Activated naive CD4-positive, alpha-beta T cell treated with anti-CD3 and anti-CD28 coated beads for 36 hours (primary cell): ENCODE measurements around the gene SPPL2B. TPM values are rescaled to one million over a fixed set of nuclear protein-coding genes. Genes with fewer than 3 reads are reported as not detected.

ENCODE experiments used
- CTCF ChIA-PET: fragments of 350-600 bp; sonication (Branson Sonifier 250); formaldehyde crosslinking; loops from one replicate; lab custom pipeline; 2021; ENCODE audit warnings: antibody characterized with exemption; lab: Charles Lee
- DNase-seq: peaks from one replicate; pipeline ENCODE4 v3.0.0-alpha.2; 2020
- H3K27ac Mint-ChIP-seq: one replicate; pipeline ENCODE4 v1.8.0; 2021; ENCODE audit warnings: mild to moderate bottlenecking, mixed read lengths
- H3K27me3 Mint-ChIP-seq: one replicate; pipeline ENCODE4 v1.8.0; 2021; ENCODE audit warnings: low read depth, mixed read lengths
- H3K36me3 Mint-ChIP-seq: one replicate; pipeline ENCODE4 v1.8.0; 2021; ENCODE audit warnings: low read depth, mixed read lengths
- H3K4me1 Mint-ChIP-seq: one replicate; pipeline ENCODE4 v1.8.0; 2021; ENCODE audit warnings: low read depth, mixed read lengths
- H3K4me3 Mint-ChIP-seq: one replicate; pipeline ENCODE4 v1.8.0; 2021; ENCODE audit warnings: mild to moderate bottlenecking, moderate library complexity, mixed read lengths
- H3K9me3 Mint-ChIP-seq: one replicate; pipeline ENCODE4 v1.8.0; 2021; ENCODE audit warnings: mixed read lengths
- intact Hi-C: fragments of 100-400 bp; cut with micrococcal nuclease; formaldehyde crosslinking; loops from one replicate; pipeline ENCODE4 v1.15.1; 2023
- total RNA-seq, 2 experiments: library from RNA; stranded (reverse); gene quantifications; one replicate each; pipeline ENCODE4 v1.2.3, GENCODE V29; 2021

Gene SPPL2B
- total RNA-seq, 2 experiments from 2014 or later = 56.8 to 59.6 TPM

DNA sequence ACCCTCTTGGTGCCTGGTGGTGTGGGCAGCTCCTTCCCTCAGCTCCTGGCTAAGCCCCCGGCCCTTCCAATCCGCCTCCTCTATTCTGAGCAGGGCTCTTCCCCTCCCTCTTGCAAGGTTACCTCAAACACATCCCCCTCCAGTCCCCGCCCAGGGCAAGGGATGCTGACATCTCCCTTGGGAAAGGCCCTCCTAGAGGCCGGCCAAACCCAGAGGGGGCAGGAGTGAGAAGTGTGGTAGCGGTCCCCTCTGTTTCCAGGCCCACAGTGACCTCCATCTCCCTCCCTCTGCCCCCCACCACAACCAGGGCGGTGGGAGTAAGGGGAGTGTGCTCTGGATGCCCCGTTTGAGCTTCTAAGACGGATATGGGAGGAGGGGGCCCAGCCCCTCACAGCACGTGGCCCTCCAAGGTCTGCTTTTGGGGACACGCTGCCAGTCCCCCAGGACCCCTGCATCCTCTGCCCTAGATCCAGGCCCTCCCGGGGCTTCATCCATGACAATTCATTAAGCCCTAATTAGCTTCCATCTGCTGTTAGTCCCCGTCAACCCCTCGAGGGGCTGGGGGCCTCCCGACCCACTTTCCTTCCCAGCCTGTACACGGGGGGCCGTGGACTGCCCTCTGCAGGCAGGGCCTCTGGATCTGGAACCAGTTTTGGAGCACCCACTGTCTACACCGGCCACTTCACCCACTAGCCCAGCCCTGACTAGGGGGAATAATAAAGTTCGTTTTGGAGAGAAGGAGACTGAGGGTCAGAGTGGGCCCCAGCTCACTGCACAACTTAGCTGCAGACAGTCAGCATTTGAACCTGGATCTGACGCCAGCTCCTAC, 22.8 kb upstream of the SPPL2B start:
- no peak for DNase-seq
- Mint-ChIP-seq H3K4me1 (peaks cover 16% of the 10 kb centered on the region), H3K4me3 (no peak overlapping the region), H3K27ac (no peak overlapping the region), H3K36me3 (no peaks in the 10 kb centered on the region), H3K9me3 (no peaks in the 10 kb centered on the region), H3K27me3 (peaks cover 62% of the 10 kb centered on the region)
- CTCF ChIA-PET = interaction anchor here (1.0 to 1.2 kb wide), 2 partner anchors 44 to 86 kb away, joined by 4 read pairs; no protein-coding TSS in a partner anchor
- intact Hi-C loops = no loop called here

DNA sequence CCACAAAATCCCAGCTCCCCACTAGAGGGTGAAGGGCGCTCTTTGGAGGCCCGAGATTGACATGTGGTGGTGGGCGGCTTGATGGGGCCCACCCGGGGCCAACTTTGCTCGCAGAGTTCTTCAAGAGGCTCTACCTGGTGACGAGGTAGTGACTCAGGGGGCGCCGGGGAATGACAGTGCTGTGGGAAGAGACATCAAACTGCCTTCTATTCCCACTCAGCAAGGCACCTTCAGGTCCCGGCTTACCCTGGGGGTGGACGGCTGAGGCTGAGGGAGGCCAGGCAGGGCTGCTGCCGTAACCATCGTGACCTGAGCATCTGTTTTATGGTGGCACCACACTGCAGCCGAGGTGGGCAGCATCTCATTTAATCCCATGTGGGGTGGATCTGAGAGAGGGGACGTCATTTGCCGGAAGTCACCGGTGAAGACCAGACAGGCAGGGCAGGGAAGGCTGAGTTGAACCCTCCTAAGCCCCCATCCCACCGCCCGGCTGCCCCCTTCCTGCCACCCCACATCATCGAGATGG, 22.1 kb upstream of the SPPL2B start:
- peaks cover 61% of the 10 kb centered on the region for H3K27me3 Mint-ChIP-seq
- H3K27ac Mint-ChIP-seq = no peak overlapping the region
- no peaks in the 10 kb centered on the region for H3K36me3 Mint-ChIP-seq

DNA sequence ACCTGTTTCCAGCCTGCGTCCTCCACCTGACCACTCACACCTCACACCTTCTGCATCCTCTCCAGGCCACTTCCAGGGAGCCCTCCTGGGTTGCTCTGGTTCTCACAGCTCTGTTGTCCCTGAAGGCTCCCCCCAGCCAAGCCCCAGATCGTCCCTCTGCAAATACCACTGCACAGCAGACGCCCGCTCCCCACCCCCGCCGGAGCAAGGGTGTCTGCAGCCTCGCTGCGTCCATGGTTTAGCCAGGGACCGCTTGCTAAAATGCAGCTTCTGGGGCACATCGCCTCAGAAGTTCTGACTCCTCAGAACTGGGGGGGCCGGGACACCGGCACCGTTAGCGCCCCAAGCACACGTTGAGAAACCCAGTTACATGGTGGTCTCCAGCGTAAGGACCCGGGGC, 21.5 kb upstream of the SPPL2B start:
- CTCF ChIA-PET = no interaction called here
- Mint-ChIP-seq H3K36me3 (no peaks in the 10 kb centered on the region), H3K4me1 (peaks cover 16% of the 10 kb centered on the region), H3K9me3 (no peaks in the 10 kb centered on the region), H3K27me3 (peaks cover 60% of the 10 kb centered on the region), H3K4me3 (no peak overlapping the region), H3K27ac (no peak overlapping the region)
- no peak for DNase-seq
- intact Hi-C loops = no loop called here

More for the DNA sequence above, 22.1 kb upstream of the SPPL2B start:
- CTCF ChIA-PET = interaction anchor here (1.0 kb wide), 1 partner anchor 86 kb away, joined by 4 read pairs; no protein-coding TSS in a partner anchor
- DNase-seq = no peak
- Mint-ChIP-seq H3K4me3 (no peak overlapping the region), H3K4me1 (peaks cover 16% of the 10 kb centered on the region), H3K9me3 (no peaks in the 10 kb centered on the region)
- intact Hi-C loops = no loop called here

DNA sequence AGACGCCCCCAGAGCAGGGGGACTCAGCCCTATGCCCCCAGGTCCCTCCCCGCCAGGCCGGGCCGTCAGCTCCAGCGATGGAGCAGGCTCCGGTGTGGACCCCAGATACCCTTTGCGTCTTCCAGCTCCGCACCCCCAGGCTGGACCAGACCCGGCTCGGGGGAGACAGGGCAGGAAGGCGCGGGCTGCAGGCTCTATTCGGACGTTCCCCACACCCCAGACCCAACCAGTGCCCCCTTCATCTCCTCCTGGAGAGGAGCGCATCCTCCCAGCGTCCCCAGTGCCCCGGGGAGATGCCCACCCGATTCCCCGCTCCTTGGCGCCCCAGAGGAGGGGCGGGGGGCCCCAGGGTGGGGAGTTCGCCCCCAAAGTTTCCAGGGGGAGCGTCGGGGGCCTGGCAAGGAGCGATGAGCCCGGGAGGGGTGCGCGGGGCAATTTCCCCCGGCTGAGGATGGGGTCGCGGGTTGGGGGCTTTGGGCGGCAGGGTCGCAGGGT, 20.9 kb upstream of the SPPL2B start:
- peaks cover 65% of the 10 kb centered on the region for H3K27me3 Mint-ChIP-seq
- peaks cover 14% of the 10 kb centered on the region for H3K4me1 Mint-ChIP-seq
- H3K4me3 Mint-ChIP-seq = no peak overlapping the region
- CTCF ChIA-PET = no interaction called here
- H3K27ac Mint-ChIP-seq = no peak overlapping the region
- H3K36me3 Mint-ChIP-seq = no peaks in the 10 kb centered on the region
- DNase-seq = no peak
- intact Hi-C loops = no loop called here
- H3K9me3 Mint-ChIP-seq = no peaks in the 10 kb centered on the region

DNA sequence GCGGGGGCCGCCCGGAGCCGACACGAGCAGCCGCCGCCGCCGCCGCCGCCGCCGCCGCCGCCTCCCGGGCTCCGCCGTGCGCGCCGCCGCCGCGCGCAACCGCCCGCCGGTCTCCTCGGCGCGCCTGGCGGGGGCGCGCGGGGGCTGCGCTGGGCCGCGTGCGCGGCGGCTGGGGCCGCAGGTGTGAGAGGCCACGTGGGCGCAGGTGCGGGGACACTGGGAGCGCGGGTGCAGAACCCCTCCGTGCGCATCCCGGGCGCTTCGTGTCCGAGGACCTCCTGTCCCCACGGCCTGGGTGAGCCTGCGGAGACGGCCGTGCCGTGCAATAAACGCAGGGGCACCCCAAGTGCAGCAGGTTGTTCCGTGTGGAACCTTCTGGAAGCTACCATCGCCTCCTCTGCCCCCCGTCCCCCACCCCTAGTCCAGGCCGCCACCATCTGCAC, 20.3 kb upstream of the SPPL2B start, which contains the start of gene LINGO3:
Gene LINGO3 (minus strand): TSS at position 41 of the 443 bp plus-strand sequence. CDS start 16,378 bp downstream, outside the sequence.
- no peak for DNase-seq
- H3K4me3 Mint-ChIP-seq = no peak within 1 kb of the TSS

DNA sequence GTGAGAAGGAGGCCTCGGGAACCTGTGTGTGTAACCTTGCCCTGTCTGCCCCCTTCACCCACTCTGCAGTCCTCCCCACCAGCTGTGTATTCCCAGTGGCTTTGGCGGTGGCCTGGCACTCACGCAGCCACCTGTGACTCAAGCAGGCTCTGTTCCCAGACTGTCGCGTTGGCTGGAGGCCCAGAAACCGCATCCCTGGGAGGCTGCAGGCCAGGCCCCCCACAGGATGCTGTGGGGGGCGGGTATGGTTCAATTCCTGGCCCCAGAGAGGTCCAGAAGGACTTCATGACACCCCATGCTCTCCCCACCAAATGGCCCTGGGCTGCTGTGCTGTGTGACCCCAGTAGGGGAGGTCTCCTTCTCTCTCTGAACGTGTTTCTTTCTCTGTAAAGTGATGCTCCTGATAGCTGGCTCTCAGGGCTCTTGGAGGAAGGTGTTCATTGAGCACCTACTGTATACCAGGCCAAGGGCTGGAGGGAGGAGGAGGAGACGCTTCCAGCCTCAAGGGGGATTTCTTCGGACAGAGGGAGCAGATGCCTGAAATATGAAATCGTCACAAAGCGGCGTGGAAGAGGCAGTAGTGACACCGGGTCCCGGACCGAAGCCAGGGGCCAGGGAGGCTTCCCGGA, 18.6 kb upstream of the SPPL2B start:
- CTCF ChIA-PET = no interaction called here
- H3K27ac Mint-ChIP-seq = no peak overlapping the region
- H3K9me3 Mint-ChIP-seq = peaks cover 2% of the 10 kb centered on the region
- H3K4me1 Mint-ChIP-seq = peaks cover 5% of the 10 kb centered on the region
- H3K4me3 Mint-ChIP-seq = no peak overlapping the region
- H3K36me3 Mint-ChIP-seq = no peaks in the 10 kb centered on the region
- H3K27me3 Mint-ChIP-seq = peaks cover 63% of the 10 kb centered on the region
- DNase-seq = no peak
- intact Hi-C loops = no loop called here

More for the DNA sequence above, 20.3 kb upstream of the SPPL2B start, which contains the start of gene LINGO3:
- Mint-ChIP-seq H3K27ac (no peak within 1 kb of the TSS), H3K27me3 (peaks cover 64% of the 10 kb centered on the region), H3K36me3 (no peaks in the 10 kb centered on the region), H3K9me3 (no peaks in the 10 kb centered on the region), H3K4me1 (peaks cover 9% of the 10 kb centered on the region)
- CTCF ChIA-PET = interaction anchor here (0.6 kb wide), 1 partner anchor 83 kb away, joined by 3 read pairs; no protein-coding TSS in a partner anchor
- intact Hi-C loops = no loop called here

DNA sequence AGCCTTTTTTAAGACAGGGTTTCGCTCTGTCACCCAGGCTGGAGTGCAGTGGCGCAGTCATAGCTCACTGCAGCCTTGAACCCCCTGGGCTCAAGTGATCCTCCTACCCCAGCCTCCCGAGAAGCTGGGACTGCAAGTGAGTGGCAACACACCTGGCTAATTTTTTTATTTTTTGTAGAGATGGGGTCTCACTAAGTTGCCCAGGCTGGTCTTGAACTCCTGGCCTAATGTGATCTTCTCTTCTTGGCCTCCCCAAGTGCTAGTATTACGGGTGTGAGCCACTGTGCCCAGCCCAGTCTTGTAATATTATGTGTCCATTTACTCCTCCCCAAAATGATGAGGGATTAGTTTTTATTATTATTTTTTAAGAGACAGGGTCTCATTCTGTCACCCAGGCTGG, 17.4 kb upstream of the SPPL2B start:
- Mint-ChIP-seq H3K9me3 (peaks cover 14% of the 10 kb centered on the region), H3K4me1 (peaks cover 5% of the 10 kb centered on the region), H3K36me3 (no peaks in the 10 kb centered on the region), H3K27me3 (peaks cover 61% of the 10 kb centered on the region), H3K4me3 (no peak overlapping the region), H3K27ac (no peak overlapping the region)
- CTCF ChIA-PET = no interaction called here
- DNase-seq = no peak
- intact Hi-C loops = no loop called here

DNA sequence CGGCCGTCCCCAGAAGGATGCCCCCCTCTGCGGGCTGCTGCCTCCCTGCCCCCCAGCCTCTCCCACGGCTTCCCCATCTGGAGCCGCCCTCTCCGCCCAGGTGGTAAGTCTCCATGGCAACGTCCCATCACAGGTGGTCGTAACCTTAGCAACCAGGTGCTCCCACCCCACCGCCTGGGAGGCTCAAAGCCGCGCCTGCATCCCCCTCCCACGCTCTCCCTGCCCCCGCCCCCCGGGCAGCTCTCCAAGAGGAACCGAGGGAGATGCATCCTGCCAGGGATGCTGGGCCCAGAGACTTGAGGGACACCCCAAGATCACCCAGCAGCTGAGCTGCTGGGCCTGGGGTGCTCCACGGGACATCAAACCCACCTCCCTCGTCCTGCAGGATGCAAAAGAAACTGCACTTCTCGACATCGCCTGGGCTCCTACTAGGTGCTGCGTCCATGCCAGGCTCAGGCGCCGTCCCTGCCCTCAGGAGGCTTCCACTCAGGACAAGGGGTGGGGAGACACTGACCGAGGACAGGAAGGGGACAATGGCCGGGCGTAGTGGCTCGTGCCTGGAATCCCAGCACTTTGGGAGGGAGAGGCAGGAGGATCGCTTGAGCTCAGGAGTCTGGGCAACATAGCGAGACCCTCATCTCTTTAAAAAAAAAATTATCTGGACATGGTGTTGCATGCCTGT, 15.5 kb upstream of the SPPL2B start:
- Mint-ChIP-seq H3K27me3 (peaks cover 50% of the 10 kb centered on the region), H3K9me3 (peaks cover 14% of the 10 kb centered on the region), H3K4me3 (no peak overlapping the region), H3K36me3 (no peaks in the 10 kb centered on the region), H3K4me1 (peaks cover 2% of the 10 kb centered on the region), H3K27ac (no peak overlapping the region)
- intact Hi-C loops = no loop called here
- CTCF ChIA-PET = interaction anchor here (0.7 kb wide), 1 partner anchor 722 kb away, joined by 3 read pairs; no protein-coding TSS in a partner anchor
- no peak for DNase-seq

DNA sequence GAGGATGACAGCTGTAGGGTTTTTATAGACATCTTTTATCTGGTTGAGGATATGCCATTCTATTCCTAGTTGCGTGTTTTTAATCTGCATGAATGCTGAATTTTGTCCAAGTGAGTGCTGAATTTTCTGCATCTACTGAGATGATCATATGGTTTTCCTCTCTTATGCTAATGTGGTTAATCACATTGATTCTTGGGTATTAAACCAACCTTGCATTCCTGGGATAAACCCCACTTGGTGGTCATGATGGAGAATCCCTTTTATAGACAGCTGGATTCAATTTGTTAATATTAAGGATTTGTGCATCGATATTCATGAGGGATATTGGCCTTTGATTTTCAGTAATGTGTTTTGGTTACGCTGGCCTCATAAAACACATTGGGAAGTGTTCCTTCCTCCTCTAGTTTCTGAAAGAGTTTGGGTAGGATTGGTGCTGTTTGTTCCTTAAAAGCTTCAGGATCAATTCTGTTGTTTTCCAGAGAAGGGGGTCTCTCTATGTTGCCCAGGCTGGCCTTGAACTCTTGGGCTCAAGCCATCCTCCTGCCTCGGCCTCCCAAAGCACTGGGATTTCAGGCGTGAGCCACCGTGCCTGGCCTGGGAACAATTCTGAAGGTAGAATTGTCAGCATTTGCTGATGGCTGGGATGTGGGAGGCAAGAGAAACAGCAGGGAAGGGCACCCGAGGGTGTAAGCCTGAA, 13.2 kb upstream of the SPPL2B start:
- no peaks in the 10 kb centered on the region for H3K36me3 Mint-ChIP-seq

DNA sequence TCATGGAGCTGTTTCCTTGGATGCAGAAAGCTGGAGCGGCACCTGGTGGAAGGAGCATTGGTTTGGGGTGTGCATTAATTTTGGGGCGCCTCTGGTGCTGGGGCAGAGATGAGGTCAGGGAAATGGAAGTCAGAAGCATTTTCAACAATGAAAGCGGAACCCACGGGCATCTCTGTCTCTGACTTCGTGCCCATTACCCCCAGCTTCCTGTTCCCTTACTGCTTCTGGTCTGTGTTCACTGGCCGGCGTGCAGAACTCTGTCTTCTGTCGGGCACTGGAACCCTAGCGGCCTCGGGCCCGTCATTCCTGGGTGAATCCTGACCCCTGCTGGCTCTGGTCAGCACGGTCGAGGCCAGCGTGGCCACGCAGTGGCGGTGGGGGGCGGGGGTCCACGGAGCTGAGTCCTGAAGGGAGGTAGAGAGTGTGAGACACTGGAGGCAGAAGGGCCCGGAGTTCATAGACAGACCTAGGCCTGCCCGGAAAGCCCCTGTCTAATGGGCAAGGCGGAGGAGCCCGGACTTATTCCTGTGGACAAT, 12.6 kb upstream of the SPPL2B start:
- Mint-ChIP-seq H3K4me1 (no peaks in the 10 kb centered on the region), H3K9me3 (peaks cover 14% of the 10 kb centered on the region), H3K36me3 (no peaks in the 10 kb centered on the region), H3K4me3 (no peak overlapping the region), H3K27me3 (peaks cover 28% of the 10 kb centered on the region), H3K27ac (no peak overlapping the region)
- DNase-seq = peak; percentile 39
- intact Hi-C loops = no loop called here
- CTCF ChIA-PET = interaction anchor here (0.6 to 1.1 kb wide), 3 partner anchors 23 to 321 kb away, joined by 3 to 4 read pairs (median 3); no protein-coding TSS in a partner anchor

More for the DNA sequence above, 13.2 kb upstream of the SPPL2B start:
- CTCF ChIA-PET = interaction anchor here (1.1 kb wide), 1 partner anchor 322 kb away, joined by 4 read pairs; no protein-coding TSS in a partner anchor
- Mint-ChIP-seq H3K27ac (no peak overlapping the region), H3K4me3 (no peak overlapping the region), H3K9me3 (peaks cover 14% of the 10 kb centered on the region), H3K4me1 (no peaks in the 10 kb centered on the region), H3K27me3 (peaks cover 31% of the 10 kb centered on the region)
- intact Hi-C loops = no loop called here
- no peak for DNase-seq

DNA sequence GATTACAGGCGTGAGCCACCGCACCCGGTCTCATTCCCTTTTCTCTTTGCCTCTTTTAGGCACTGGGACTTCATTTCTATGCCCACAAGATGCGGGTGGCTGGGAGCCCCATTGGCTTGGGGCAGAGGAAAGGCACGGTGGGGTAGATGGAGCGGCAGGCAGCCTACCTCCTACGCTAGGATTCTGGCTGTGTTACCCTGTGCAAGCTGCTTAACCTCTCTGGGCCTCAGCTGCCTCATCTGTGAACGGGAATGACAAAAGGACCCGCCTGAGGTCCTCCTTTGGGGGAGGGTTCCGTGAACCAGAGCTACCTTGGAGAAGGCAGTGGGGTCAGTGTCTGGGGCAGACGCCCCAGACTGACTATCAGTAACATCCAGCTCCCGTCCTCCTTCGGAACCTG, 11.2 kb upstream of the SPPL2B start:
- peaks cover 14% of the 10 kb centered on the region for H3K9me3 Mint-ChIP-seq
- H3K27ac Mint-ChIP-seq = no peak overlapping the region
- no peak for DNase-seq
- intact Hi-C loops = no loop called here
- CTCF ChIA-PET = interaction anchor here (0.8 kb wide), 1 partner anchor 74 kb away, joined by 3 read pairs; no protein-coding TSS in a partner anchor
- no peak overlapping the region for H3K4me3 Mint-ChIP-seq
- H3K4me1 Mint-ChIP-seq = no peaks in the 10 kb centered on the region
- no peaks in the 10 kb centered on the region for H3K36me3 Mint-ChIP-seq
- H3K27me3 Mint-ChIP-seq = peaks cover 24% of the 10 kb centered on the region
